T-helper 9 cell (primary cell): ENCODE measurements around the gene FOXP1.

Experiments
- DNase-seq: peaks from one replicate; pipeline ENCODE4 v3.0.0-alpha.2; 2020

FOXP1 gene

GRCh38 chr3:71478568-71478967 lies 105.0 kb downstream of the FOXP1 start:
- peak; percentile 22 for DNase-seq

DNA sequence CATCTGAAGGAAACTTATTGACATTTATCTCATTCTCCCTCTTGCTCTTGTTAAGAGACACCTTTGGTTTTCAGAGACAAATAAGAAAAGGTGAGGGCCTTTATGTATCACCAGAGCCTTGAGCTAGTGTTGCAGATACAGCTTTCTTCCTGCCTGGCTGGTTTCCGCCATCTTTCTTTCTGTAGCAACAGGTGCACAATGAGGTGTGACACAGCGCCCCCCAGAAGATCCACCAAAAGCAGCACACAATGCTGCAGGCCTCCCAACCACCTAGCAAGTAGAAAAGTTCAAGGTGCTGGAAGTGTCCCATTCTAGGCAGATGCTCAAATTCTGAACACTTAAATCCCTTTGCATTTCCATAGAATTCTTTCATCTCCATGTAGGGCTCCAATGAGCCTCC lies 106.6 kb downstream of the FOXP1 start:
- DNase-seq: no peak

DNA sequence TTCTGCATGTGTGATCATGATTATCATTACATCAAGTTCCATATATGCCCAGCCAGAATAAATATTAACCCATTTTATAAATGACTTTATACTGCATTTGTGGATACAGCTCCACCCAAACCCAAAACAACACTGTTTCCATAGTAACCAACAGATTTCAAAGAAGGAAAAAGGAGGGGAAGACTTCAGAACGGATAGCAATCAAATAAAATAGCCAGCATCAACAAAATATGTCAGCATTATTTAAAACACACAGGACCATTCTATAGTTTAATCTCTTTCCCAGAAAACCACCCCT lies 114.4 kb downstream of the FOXP1 start:
- no peak for DNase-seq

- no peak for DNase-seq
Observed at GRCh38 chr3:71468311-71469137, 115.0 kb downstream of the FOXP1 start.

- no peak for DNase-seq
Observed at GRCh38 chr3:71466483-71466882, 117.0 kb downstream of the FOXP1 start.

GRCh38 chr3:71465371-71466036 lies 118.0 kb downstream of the FOXP1 start:
- DNase-seq: no peak

- DNase-seq: no peak
Observed at GRCh38 chr3:71464613-71465012, 118.9 kb downstream of the FOXP1 start.

- DNase-seq: no peak
Observed at GRCh38 chr3:71463617-71464016, 119.9 kb downstream of the FOXP1 start.

DNA sequence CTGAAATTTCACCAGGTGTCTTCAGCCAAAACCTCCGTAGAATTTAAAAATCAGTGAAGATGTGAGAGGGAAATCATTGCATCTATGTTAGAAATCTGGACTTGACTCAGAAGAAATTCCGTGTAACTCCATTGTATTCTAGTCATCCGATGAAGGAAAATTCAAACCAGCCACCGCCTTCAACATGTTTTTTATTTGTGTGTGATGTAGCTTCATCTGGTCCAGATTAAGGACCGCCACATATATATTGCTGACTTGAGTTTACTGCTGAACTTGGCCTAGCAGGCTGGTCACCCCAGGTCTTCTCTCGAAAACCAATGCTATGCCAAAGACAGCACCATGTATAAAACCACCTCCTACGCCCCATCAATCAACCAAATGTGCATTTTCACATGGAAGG lies 120.9 kb downstream of the FOXP1 start:
- no peak for DNase-seq

DNA sequence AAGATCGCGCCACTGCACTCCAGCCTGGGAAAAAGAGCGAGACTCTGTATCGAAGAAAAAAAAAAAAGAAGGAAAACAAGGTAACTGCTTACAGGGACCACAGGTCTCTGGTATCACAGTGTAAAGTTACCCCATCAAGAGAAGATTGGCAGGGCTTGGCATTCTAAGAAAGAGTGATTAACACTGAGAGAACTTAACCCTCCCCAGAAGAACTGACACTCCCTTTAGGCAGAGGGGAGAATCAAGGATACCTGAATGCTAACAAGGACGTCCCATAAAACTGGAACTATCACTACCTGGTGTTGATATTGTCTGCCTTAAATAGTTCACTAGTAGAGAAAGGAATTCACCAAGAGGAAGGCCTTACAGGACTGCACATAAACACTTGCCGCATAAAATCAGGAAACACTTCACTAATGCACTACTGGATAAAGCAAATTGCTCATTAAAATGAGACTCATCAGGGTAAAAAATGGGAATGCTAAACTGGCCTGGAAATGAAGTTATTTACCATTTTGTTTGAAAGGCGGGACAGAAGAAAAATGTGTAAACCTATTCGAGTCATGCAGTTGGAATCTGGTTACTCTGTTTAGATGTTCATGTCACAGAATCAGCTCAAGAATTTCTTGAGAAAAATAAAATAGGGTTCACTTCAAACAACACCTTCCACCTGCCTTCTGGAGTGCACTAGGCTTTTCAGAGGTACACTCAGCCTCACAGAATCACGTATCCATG lies 121.6 kb downstream of the FOXP1 start:
- DNase-seq: no peak

GRCh38 chr3:71461114-71461513 lies 122.4 kb downstream of the FOXP1 start:
- DNase-seq: no peak

- DNase-seq: no peak
Observed at GRCh38 chr3:71458895-71459294, 124.6 kb downstream of the FOXP1 start.

DNA sequence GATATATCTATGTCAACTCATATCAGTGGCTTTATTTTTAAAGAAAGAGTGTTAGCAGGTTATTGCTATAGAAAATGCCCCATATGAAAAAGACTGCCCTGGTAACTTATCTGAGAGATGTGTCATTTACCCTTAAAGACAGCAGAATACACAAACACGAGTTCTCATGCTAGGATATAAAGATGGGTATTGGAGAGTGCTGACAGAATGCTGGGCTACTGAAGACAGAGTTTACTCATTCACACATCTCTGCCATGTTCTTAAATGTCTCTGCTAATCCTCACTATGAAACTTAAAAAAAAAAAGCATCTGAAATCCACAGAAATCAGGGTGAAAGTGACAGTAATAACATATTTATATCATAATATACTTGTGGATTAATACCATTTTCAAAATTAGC lies 126.7 kb downstream of the FOXP1 start:
- DNase-seq: no peak

DNA sequence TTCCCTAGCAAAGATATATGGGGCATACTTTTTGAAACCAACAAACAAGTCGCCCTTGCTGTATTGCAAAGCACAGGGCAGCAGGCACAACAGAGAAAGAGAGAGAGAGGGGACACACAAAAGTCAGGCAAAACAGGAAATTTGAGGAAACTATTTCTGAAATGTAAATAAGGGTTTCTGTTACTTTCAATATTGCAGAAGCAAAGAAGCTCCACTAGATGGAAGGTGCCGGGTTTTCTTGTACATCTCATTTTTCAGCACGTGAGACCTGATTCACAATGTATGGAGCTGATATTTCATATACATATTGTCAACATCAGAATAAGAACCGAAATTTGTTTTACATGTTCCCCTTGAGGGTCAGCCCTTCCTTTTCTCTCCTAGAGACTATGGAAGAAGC lies 127.4 kb downstream of the FOXP1 start:
- DNase-seq: no peak

GRCh38 chr3:71454512-71455403 lies 128.8 kb downstream of the FOXP1 start:
- DNase-seq: no peak

GRCh38 chr3:71453822-71454511 lies 129.6 kb downstream of the FOXP1 start:
- no peak for DNase-seq

- DNase-seq: no peak
Observed at GRCh38 chr3:71453319-71453718, 130.2 kb downstream of the FOXP1 start.

DNA sequence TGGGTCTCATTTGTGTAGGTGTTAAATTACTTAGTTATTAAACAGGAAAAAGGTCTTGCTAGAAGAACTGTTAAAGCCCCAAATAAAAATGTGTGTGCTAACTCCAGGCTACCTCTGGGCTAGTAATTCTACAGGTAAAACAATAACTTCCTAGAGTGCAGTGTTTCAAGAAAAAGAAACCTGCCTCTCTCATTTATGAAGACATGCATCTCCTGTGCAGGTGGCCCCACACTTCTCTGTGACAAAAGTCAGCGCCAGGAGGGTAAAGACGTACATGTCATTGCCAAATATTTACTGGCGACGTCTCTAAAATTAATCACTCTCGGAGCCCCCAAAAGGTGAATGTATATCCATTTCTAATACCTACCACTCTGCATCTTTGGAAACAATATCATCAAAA lies 131.7 kb downstream of the FOXP1 start:
- no peak for DNase-seq

DNA sequence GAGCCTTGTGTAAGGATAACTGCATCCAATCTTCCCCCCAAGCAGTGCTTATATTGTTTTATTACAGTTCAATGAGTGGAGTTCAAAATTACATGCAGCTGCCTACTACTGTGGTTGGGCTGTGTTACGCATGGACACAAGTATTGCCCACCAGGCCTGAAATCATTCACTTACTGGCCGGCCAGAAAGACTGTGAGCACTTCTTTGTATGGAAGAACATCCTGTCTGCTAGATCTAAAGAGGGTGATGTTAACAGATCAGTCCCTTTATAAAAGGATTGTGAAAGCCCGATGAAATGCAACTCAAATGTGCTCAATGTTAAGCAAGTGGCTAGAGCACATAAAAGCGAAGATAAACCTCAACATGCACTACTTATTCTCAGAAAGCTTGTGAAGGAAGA lies 132.5 kb downstream of the FOXP1 start:
- no peak for DNase-seq

DNA sequence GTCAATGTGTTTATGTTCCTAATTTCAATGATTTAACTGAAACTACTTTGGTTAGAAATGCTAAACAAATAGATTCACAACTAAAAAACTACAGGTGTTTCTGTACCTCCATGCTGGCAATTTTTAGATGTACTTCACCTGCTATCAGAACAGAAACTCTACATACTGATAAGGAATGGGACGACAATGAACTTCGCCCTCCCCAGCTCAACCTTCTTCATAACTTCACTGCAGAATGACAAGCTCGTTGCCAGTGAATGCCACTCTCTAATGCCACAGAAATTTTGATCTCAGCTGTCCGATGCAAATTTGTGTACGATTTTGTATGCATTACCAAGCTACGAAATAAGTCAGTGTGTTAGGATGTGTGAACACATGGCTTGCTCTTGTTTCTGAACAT lies 133.4 kb downstream of the FOXP1 start:
- no peak for DNase-seq

GRCh38 chr3:71447803-71448202 lies 135.7 kb downstream of the FOXP1 start:
- no peak for DNase-seq

- no peak for DNase-seq
Observed at GRCh38 chr3:71447197-71447596, 136.3 kb downstream of the FOXP1 start.
